ENCODE results near the gene GIMAP6. TPM values are rescaled to one million over a fixed set of nuclear protein-coding genes. Genes with fewer than 3 reads are reported as not detected.

Gene GIMAP6
- not detected in 5 replicates for total RNA-seq (2022; extraction: Qiagen RNA extraction)

DNA sequence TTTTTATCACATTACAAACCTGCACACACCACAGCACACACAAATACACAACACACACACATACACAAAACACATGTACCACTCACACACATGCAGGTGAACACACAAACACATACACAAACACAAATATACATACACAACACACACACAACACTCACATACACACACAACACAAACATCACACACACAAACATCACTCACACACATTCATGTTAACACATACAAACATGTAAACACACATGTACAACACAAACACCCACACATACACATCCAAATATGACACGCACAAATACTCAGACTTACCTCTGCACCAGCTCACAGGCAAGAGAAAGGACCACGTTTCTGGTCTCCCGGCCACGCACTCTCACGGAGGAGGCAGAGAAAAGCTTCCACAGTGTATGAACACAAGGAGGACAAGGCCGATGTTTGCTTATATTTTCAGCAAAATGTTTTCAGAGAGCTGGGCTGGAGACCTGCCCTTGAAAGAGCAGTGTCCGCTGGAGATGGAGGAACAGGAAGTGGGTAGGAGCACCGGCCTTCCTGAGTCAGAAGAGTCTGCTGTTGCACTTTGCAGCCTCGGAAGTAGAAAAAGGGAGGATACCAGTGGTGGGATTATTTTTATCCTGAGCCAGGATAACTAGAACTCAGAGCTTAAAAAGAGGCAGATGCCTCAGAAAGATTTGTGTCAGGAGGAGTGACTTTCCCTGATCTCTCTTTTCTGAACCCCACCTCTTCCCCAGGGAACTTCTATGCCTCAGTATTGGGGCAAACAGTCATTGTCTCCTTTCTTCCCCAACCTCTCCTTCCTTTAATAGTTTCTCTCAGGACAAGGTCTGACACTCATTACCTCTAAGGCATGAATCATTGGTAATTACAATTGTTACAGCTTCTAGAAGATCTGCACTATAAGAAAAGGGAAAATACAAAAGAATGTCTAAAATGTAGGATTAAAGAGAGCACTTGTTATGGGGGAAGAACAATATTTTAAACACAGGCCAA is at the start of gene GIMAP6:
Gene GIMAP6, minus strand, starts transcription at position 520 of the 999 bp plus-strand sequence. CDS start 2,243 bp downstream, outside the sequence.

Other genes with a start within 250 kb of the GIMAP6 start
- gene GIMAP8, start 181.8 kb downstream of the GIMAP6 start, total RNA-seq (2022; extraction: Qiagen RNA extraction) = not detected in 5 replicates
- gene GIMAP7, start 117.5 kb downstream of the GIMAP6 start, total RNA-seq (2022; extraction: Qiagen RNA extraction) = not detected in 5 replicates
- gene GIMAP4, start 65.0 kb downstream of the GIMAP6 start, total RNA-seq (2022; extraction: Qiagen RNA extraction) = not detected in 5 replicates
- gene GIMAP2, start 53.3 kb upstream of the GIMAP6 start, total RNA-seq (2022; extraction: Qiagen RNA extraction) = 0.08 to 0.15 TPM (median 0.09 TPM) in 3 of 5 replicates, not detected in the others
- not detected in 5 replicates for gene GIMAP1, start 84.2 kb upstream of the GIMAP6 start, total RNA-seq (2022; extraction: Qiagen RNA extraction)
- gene GIMAP5, start 105.0 kb upstream of the GIMAP6 start, total RNA-seq (2022; extraction: Qiagen RNA extraction) = not detected in 5 replicates
- 0.10 to 0.17 TPM (median 0.13 TPM) in 3 of 5 replicates, not detected in the others for gene TMEM176B, start 168.0 kb upstream of the GIMAP6 start, total RNA-seq (2022; extraction: Qiagen RNA extraction)
- gene TMEM176A, start 168.4 kb upstream of the GIMAP6 start, total RNA-seq (2022; extraction: Qiagen RNA extraction) = not detected in 5 replicates
- gene AOC1, start 220.1 kb upstream of the GIMAP6 start, total RNA-seq (2022; extraction: Qiagen RNA extraction) = 0.06 to 0.10 TPM in 2 of 5 replicates, not detected in the others

Measured in A549 treated with Hydrocortisone at 1 μM for 4 hours (cell line).